NCI-H510A (cell line): ENCODE results near the gene E2F8.

Experiments
- DNase-seq: peaks from one replicate; lab custom pipeline; 2025; lab: John Stamatoyannopoulos, UW

E2F8 gene

GRCh38 chr11:19252394-19253152, 11.8 kb upstream of the E2F8 start:
- DNase-seq = no peak

GRCh38 chr11:19251577-19251976, 10.8 kb upstream of the E2F8 start:
- DNase-seq = no peak

- DNase-seq = no peak
Measured at GRCh38 chr11:19246816-19247215, 6.1 kb upstream of the E2F8 start.

GRCh38 chr11:19245351-19245750, 4.6 kb upstream of the E2F8 start:
- no peak for DNase-seq

GRCh38 chr11:19244621-19245020, 3.9 kb upstream of the E2F8 start:
- DNase-seq = no peak

GRCh38 chr11:19244084-19244483, 3.3 kb upstream of the E2F8 start:
- DNase-seq = no peak

- no peak for DNase-seq
Measured at GRCh38 chr11:19243613-19244012, 2.9 kb upstream of the E2F8 start.

- DNase-seq = no peak
Measured at GRCh38 chr11:19243143-19243542, 2.4 kb upstream of the E2F8 start.

GRCh38 chr11:19242179-19242932, 1.6 kb upstream of the E2F8 start:
- no peak for DNase-seq

- DNase-seq = no peak
Measured at GRCh38 chr11:19241260-19242178, 774 bp upstream of the E2F8 start.

GRCh38 chr11:19239039-19239438, 1.7 kb downstream of the E2F8 start:
- DNase-seq = no peak

- DNase-seq = no peak
Measured at GRCh38 chr11:19237813-19238212, 2.9 kb downstream of the E2F8 start.

GRCh38 chr11:19237381-19237780, 3.4 kb downstream of the E2F8 start:
- DNase-seq = no peak

- DNase-seq = no peak
Measured at GRCh38 chr11:19234231-19234817, 6.4 kb downstream of the E2F8 start.

GRCh38 chr11:19232910-19233503, 7.7 kb downstream of the E2F8 start:
- no peak for DNase-seq

GRCh38 chr11:19229671-19230070, 11.1 kb downstream of the E2F8 start:
- DNase-seq = no peak

GRCh38 chr11:19228968-19229367, 11.8 kb downstream of the E2F8 start:
- no peak for DNase-seq

- no peak for DNase-seq
Measured at GRCh38 chr11:19226378-19227195, 14.2 kb downstream of the E2F8 start.

- no peak for DNase-seq
Measured at GRCh38 chr11:19225581-19225980, 15.2 kb downstream of the E2F8 start.

- no peak for DNase-seq
Measured at GRCh38 chr11:19225123-19225522, 15.6 kb downstream of the E2F8 start.
